Measurements from ENCODE around the gene AVPR1A. TPM values are rescaled to one million over a fixed set of nuclear protein-coding genes. Genes with fewer than 3 reads are reported as not detected.

The AVPR1A gene
- total RNA-seq, 1 experiment from 2014 or later, result not detected

DNA sequence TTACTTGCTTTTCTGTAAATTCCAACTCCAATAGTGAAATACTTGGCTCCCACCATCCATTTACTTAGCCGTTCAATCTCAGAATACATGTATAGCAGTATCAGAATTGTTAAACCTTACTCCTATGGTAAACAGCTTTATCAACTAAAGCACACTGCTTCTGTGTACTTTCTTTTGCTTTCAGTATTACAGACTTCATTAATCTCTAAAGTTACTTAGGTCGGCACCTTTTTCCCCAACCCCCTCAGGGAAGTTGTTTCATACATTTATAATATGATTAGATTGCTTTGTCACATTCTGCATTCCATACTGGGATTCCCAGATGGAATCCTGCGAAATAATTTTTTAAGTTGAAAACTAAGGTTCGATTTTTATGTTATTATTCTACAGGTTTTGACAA, 12.5 kb downstream of the AVPR1A start:
- Histone ChIP-seq H3K4me3 (ENCODE audit: low read depth, low read length) (no peak overlapping the region), H3K4me1 (no peaks in the 10 kb centered on the region; the same call in 1 of the 2 replicates), H3K36me3 (ENCODE audit: control insufficient read depth, insufficient read depth, low read length) (no peaks in the 10 kb centered on the region), H3K27me3 (replicated peaks; ENCODE audit: control insufficient read depth, insufficient read depth, low read length) (no peaks in the 10 kb centered on the region), H3K9me3 (no peaks in the 10 kb centered on the region)
- intact Hi-C loops (cut with micrococcal nuclease; ENCODE audit: unreplicated experiment), result no loop called here
- Mint-ChIP-seq H3K36me3 (ENCODE audit: insufficient read depth, unreplicated experiment) (no peaks in the 10 kb centered on the region), H3K27me3 (ENCODE audit: insufficient read depth, unreplicated experiment) (no peaks in the 10 kb centered on the region), H3K4me1 (ENCODE audit: low read depth, unreplicated experiment) (no peaks in the 10 kb centered on the region), H3K9me3 (ENCODE audit: unreplicated experiment) (no peaks in the 10 kb centered on the region), H3K4me3 (ENCODE audit: unreplicated experiment) (no peak overlapping the region), H3K27ac (ENCODE audit: unreplicated experiment) (no peak overlapping the region)
- TF ChIP-seq, protein P1, sequence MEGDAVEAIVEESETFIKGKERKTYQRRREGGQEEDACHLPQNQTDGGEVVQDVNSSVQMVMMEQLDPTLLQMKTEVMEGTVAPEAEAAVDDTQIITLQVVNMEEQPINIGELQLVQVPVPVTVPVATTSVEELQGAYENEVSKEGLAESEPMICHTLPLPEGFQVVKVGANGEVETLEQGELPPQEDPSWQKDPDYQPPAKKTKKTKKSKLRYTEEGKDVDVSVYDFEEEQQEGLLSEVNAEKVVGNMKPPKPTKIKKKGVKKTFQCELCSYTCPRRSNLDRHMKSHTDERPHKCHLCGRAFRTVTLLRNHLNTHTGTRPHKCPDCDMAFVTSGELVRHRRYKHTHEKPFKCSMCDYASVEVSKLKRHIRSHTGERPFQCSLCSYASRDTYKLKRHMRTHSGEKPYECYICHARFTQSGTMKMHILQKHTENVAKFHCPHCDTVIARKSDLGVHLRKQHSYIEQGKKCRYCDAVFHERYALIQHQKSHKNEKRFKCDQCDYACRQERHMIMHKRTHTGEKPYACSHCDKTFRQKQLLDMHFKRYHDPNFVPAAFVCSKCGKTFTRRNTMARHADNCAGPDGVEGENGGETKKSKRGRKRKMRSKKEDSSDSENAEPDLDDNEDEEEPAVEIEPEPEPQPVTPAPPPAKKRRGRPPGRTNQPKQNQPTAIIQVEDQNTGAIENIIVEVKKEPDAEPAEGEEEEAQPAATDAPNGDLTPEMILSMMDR (IDR thresholded peaks at IDR 0.05; ENCODE audit: insufficient read depth in 1 of 2, low read depth in 1 of 2, low read length in 1 of 2, severe bottlenecking in 1 of 2, unreplicated experiment in 1 of 2), result no peak
- no peak for DNase-seq
- BruUV-seq (replicated peaks), result no TSS peak
- ChIA-PET CTCF (no interaction called here), POLR2A (no interaction called here)

GRCh38 chr12:63133981-63134380, 17.0 kb downstream of the AVPR1A start:
- Mint-ChIP-seq H3K27ac (ENCODE audit: unreplicated experiment) (no peak overlapping the region), H3K4me1 (ENCODE audit: low read depth, unreplicated experiment) (no peaks in the 10 kb centered on the region), H3K9me3 (ENCODE audit: unreplicated experiment) (no peaks in the 10 kb centered on the region), H3K4me3 (ENCODE audit: unreplicated experiment) (no peak overlapping the region), H3K36me3 (ENCODE audit: insufficient read depth, unreplicated experiment) (no peaks in the 10 kb centered on the region), H3K27me3 (ENCODE audit: insufficient read depth, unreplicated experiment) (no peaks in the 10 kb centered on the region)
- ChIA-PET CTCF (interaction anchor here (0.8 kb wide), 1 partner anchor 18 kb away, joined by 3 read pairs; no protein-coding TSS in a partner anchor), POLR2A (no interaction called here)
- H3K27me3 ChIP-seq (replicated peaks; ENCODE audit: control insufficient read depth, insufficient read depth, low read length), result no peaks in the 10 kb centered on the region
- H3K36me3 ChIP-seq (ENCODE audit: control insufficient read depth, insufficient read depth, low read length), result no peaks in the 10 kb centered on the region
- no TSS peak for BruUV-seq (replicated peaks)
- H3K9me3 ChIP-seq, result no peaks in the 10 kb centered on the region
- DNase-seq, result no peak
- H3K4me3 ChIP-seq (ENCODE audit: low read depth, low read length), result no peak overlapping the region
- TF ChIP-seq, protein P1 (IDR thresholded peaks at IDR 0.05; ENCODE audit: insufficient read depth in 1 of 2, low read depth in 1 of 2, low read length in 1 of 2, severe bottlenecking in 1 of 2, unreplicated experiment in 1 of 2), result no peak
- intact Hi-C loops (cut with micrococcal nuclease; ENCODE audit: unreplicated experiment), result no loop called here
- no peaks in the 10 kb centered on the region; the same call in 1 of the 2 replicates for H3K4me1 ChIP-seq

DNA sequence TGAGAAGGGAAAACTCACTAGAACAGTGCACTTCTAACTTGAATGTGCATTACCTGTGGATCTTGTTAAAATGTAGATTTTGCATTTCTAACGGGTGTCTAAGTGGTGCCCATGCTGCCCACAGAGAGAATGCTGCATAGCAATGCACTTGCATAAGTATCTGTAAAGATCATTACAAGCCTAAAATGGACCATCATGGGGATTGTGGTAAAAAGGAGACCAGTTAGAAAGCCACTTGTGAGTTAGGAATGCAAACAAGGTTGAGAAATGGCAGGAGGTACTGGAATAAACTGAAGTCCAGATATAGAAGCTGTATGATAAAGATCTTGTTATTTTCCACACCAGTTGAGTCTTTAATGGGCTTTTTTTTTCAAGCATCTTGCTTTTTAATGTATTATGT, 18.8 kb downstream of the AVPR1A start:
- TF ChIP-seq, protein P1 (IDR thresholded peaks at IDR 0.05; ENCODE audit: insufficient read depth in 1 of 2, low read depth in 1 of 2, low read length in 1 of 2, severe bottlenecking in 1 of 2, unreplicated experiment in 1 of 2), result no peak
- no TSS peak for BruUV-seq (replicated peaks)
- no peaks in the 10 kb centered on the region for H3K4me1 ChIP-seq
- no peaks in the 10 kb centered on the region for H3K36me3 Mint-ChIP-seq (ENCODE audit: insufficient read depth, unreplicated experiment)
- no peak for DNase-seq
- no peak overlapping the region for H3K4me3 Mint-ChIP-seq (ENCODE audit: unreplicated experiment)
- no peaks in the 10 kb centered on the region for H3K27me3 ChIP-seq (replicated peaks; ENCODE audit: control insufficient read depth, insufficient read depth, low read length)
- H3K9me3 Mint-ChIP-seq (ENCODE audit: unreplicated experiment), result no peaks in the 10 kb centered on the region
- intact Hi-C loops (cut with micrococcal nuclease; ENCODE audit: unreplicated experiment), result no loop called here
- H3K4me3 ChIP-seq (ENCODE audit: low read depth, low read length), result no peak overlapping the region
- H3K4me1 Mint-ChIP-seq (ENCODE audit: low read depth, unreplicated experiment), result no peaks in the 10 kb centered on the region
- no peak overlapping the region for H3K27ac Mint-ChIP-seq (ENCODE audit: unreplicated experiment)
- H3K36me3 ChIP-seq (ENCODE audit: control insufficient read depth, insufficient read depth, low read length), result no peaks in the 10 kb centered on the region
- CTCF ChIA-PET, result no interaction called here
- no peaks in the 10 kb centered on the region for H3K9me3 ChIP-seq
- POLR2A ChIA-PET, result no interaction called here
- no peaks in the 10 kb centered on the region for H3K27me3 Mint-ChIP-seq (ENCODE audit: insufficient read depth, unreplicated experiment)
